Measurements from ENCODE around the gene PANK4. TPM values are rescaled to one million over a fixed set of nuclear protein-coding genes. Genes with fewer than 3 reads are reported as not detected.
"Not testable (repeated sequence)": the region's sequence is repeated elsewhere in the genome, so short reads cannot be mapped to it uniquely, and the experiment has no call there.

The PANK4 gene
- total RNA-seq, 2 experiments from 2014 or later, result 86.5 to 88.9 TPM

GRCh38 chr1:2465371-2466269, 60.8 kb downstream of the PANK4 start:
- no peaks in the 10 kb centered on the region for H3K36me3 Mint-ChIP-seq
- DNase-seq, result no peak
- ATAC-seq (ENCODE audit: low read depth), result no peak
- no peaks in the 10 kb centered on the region for H3K4me1 Mint-ChIP-seq
- no peak overlapping the region for H3K27ac Mint-ChIP-seq
- H3K27me3 Mint-ChIP-seq, result no peaks in the 10 kb centered on the region
- H3K4me3 Mint-ChIP-seq, result no peak overlapping the region
- POLR2A ChIA-PET, result no interaction called here
- H3K9me3 Mint-ChIP-seq, result no peaks in the 10 kb centered on the region

GRCh38 chr1:2463396-2463795, 63.0 kb downstream of the PANK4 start:
- ATAC-seq (ENCODE audit: low read depth), result no peak
- POLR2A ChIA-PET, result no interaction called here
- no peaks in the 10 kb centered on the region for H3K36me3 Mint-ChIP-seq
- no peak overlapping the region for H3K27ac Mint-ChIP-seq
- DNase-seq, result no peak
- no peaks in the 10 kb centered on the region for H3K27me3 Mint-ChIP-seq
- H3K4me3 Mint-ChIP-seq, result no peak overlapping the region
- no peaks in the 10 kb centered on the region for H3K4me1 Mint-ChIP-seq
- H3K9me3 Mint-ChIP-seq, result no peaks in the 10 kb centered on the region

GRCh38 chr1:2462819-2463218, 63.6 kb downstream of the PANK4 start:
- DNase-seq (no peak), ATAC-seq (ENCODE audit: low read depth) (no peak)
- Mint-ChIP-seq H3K4me3 (no peak overlapping the region), H3K27ac (no peak overlapping the region), H3K9me3 (no peaks in the 10 kb centered on the region), H3K36me3 (no peaks in the 10 kb centered on the region), H3K4me1 (no peaks in the 10 kb centered on the region), H3K27me3 (no peaks in the 10 kb centered on the region)
- POLR2A ChIA-PET, result no interaction called here

- no peaks in the 10 kb centered on the region for H3K9me3 Mint-ChIP-seq
- DNase-seq (no peak), ATAC-seq (ENCODE audit: low read depth) (no peak)
- H3K4me1 Mint-ChIP-seq, result no peaks in the 10 kb centered on the region
- H3K27ac Mint-ChIP-seq, result no peak overlapping the region
- H3K4me3 Mint-ChIP-seq, result no peak overlapping the region
- no peaks in the 10 kb centered on the region for H3K27me3 Mint-ChIP-seq
- H3K36me3 Mint-ChIP-seq, result no peaks in the 10 kb centered on the region
- POLR2A ChIA-PET, result interaction anchor here (0.6 kb wide), 1 partner anchor 120 kb away, joined by 6 read pairs; no protein-coding TSS in a partner anchor
Observed at GRCh38 chr1:2460996-2461751, 65.2 kb downstream of the PANK4 start.

- no peak overlapping the region for H3K4me3 Mint-ChIP-seq
- ATAC-seq (ENCODE audit: low read depth) (no peak), DNase-seq (no peak)
- no peak overlapping the region for H3K27ac Mint-ChIP-seq
- no peaks in the 10 kb centered on the region for H3K4me1 Mint-ChIP-seq
- no peaks in the 10 kb centered on the region for H3K36me3 Mint-ChIP-seq
- POLR2A ChIA-PET, result no interaction called here
- H3K9me3 Mint-ChIP-seq, result no peaks in the 10 kb centered on the region
- H3K27me3 Mint-ChIP-seq, result no peaks in the 10 kb centered on the region
Observed at GRCh38 chr1:2460203-2460602, 66.2 kb downstream of the PANK4 start.

- POLR2A ChIA-PET, result no interaction called here
- Mint-ChIP-seq H3K4me1 (no peaks in the 10 kb centered on the region), H3K27ac (no peak overlapping the region), H3K36me3 (no peaks in the 10 kb centered on the region), H3K9me3 (no peaks in the 10 kb centered on the region), H3K27me3 (no peaks in the 10 kb centered on the region), H3K4me3 (no peak overlapping the region)
- DNase-seq (no peak), ATAC-seq (ENCODE audit: low read depth) (peak; percentile 14)
Observed at GRCh38 chr1:2459757-2460156, 66.6 kb downstream of the PANK4 start.

- POLR2A ChIA-PET, result not testable (repeated sequence)
Observed at GRCh38 chr1:2459102-2459753, 67.2 kb downstream of the PANK4 start.

GRCh38 chr1:2458687-2459086, 67.7 kb downstream of the PANK4 start:
- DNase-seq, result no peak
- no peaks in the 10 kb centered on the region for H3K36me3 Mint-ChIP-seq
- no peaks in the 10 kb centered on the region for H3K9me3 Mint-ChIP-seq
- POLR2A ChIA-PET, result no interaction called here
- H3K4me3 Mint-ChIP-seq, result no peak overlapping the region
- no peak overlapping the region for H3K27ac Mint-ChIP-seq
- no peaks in the 10 kb centered on the region for H3K27me3 Mint-ChIP-seq
- no peaks in the 10 kb centered on the region for H3K4me1 Mint-ChIP-seq
- no peak for ATAC-seq (ENCODE audit: low read depth)

More at GRCh38 chr1:2459102-2459753, 67.2 kb downstream of the PANK4 start:
- not testable (repeated sequence) for H3K4me3 Mint-ChIP-seq; H3K9me3 Mint-ChIP-seq; H3K4me1 Mint-ChIP-seq; H3K27me3 Mint-ChIP-seq; H3K27ac Mint-ChIP-seq; DNase-seq; ATAC-seq (ENCODE audit: low read depth); H3K36me3 Mint-ChIP-seq

Other genes with a start within 250 kb of the PANK4 start
- 10 to 100 TPM; 10.5 to 11.6 TPM for gene MORN1, start 135.0 kb downstream of the PANK4 start, total RNA-seq
- gene RER1, start 134.8 kb downstream of the PANK4 start, total RNA-seq, result 100 to 1,000 TPM; 140 to 147 TPM
- gene PEX10, start 114.0 kb downstream of the PANK4 start, total RNA-seq, result 1 to 10 TPM; 9.6 to 9.9 TPM
- gene PLCH2, start 50.3 kb downstream of the PANK4 start, total RNA-seq, result 10 to 100 TPM; 28.2 to 30.3 TPM
- not detected for gene HES5, start 3.7 kb upstream of the PANK4 start, total RNA-seq
- gene TNFRSF14, start 29.8 kb upstream of the PANK4 start, total RNA-seq, result 100 to 1,000 TPM; 131 to 134 TPM
- 10 to 100 TPM; 37.3 to 37.6 TPM for gene PRXL2B, start 60.2 kb upstream of the PANK4 start, total RNA-seq
- gene MMEL1, start 106.4 kb upstream of the PANK4 start, total RNA-seq, result 1 to 10 TPM; 3.0 to 4.1 TPM

All from activated naive CD8-positive, alpha-beta T cell treated with anti-CD3 and anti-CD28 coated beads, Interleukin-2, amount 10 ng/mL, durations not matched to agents 7 days and 5 days (primary cell).